H1 (cell line): ENCODE data around the gene TBCEL. TPM values are rescaled to one million over a fixed set of nuclear protein-coding genes. Genes with fewer than 3 reads are reported as not detected.

ENCODE experiments used
- CTCF ChIA-PET: fragments of 300-600 bp; sonication (Branson Sonifier 250); formaldehyde crosslinking; loops from one replicate; lab custom pipeline; 2021; ENCODE audit not compliant: partially characterized antibody; lab: Charles Lee
- POLR2A ChIA-PET: fragments of 300-600 bp; sonication (Branson Sonifier 250); formaldehyde crosslinking; loops from one replicate; lab custom pipeline; 2021; ENCODE audit warnings: inconsistent platforms; ENCODE audit not compliant: partially characterized antibody; lab: Charles Lee
- DNase-seq, 2 experiments: peaks; one replicate each; pipeline versions ENCODE4 v3.0.0 to v3.0.0-alpha.2; 2010 to 2022; ENCODE audit warnings: low spot score in 2 of 2, low read depth in 1 of 2, mixed read lengths in 1 of 2
- FAIRE-seq: peaks from 2 replicates; lab custom pipeline; 2011; peaks lifted over from hg19 to GRCh38; lab: Jason Lieb, UNC
- H2AFZ ChIP-seq: 2 replicates; pipeline ENCODE4 v1.8.1; 2012; ENCODE audit warnings: low read length, inconsistent platforms
- H2AK5ac ChIP-seq: 2 replicates; pipeline ENCODE4 v1.6.1; 2013; ENCODE audit warnings: low read depth, low read length
- H2BK120ac ChIP-seq: replicated peaks from 2 replicates; pipeline ENCODE3; 2013; ENCODE audit warnings: low read depth, low read length, inconsistent platforms
- H2BK12ac ChIP-seq: 2 replicates; pipeline ENCODE4 v1.6.1; 2013; ENCODE audit warnings: low read depth, low read length
- H2BK15ac ChIP-seq: 2 replicates; pipeline ENCODE4 v1.6.1; 2013; ENCODE audit warnings: low read length
- H2BK20ac ChIP-seq: 2 replicates; pipeline ENCODE4 v1.6.1; 2013; ENCODE audit warnings: low read length
- H2BK5ac ChIP-seq: 2 replicates; pipeline ENCODE4 v1.6.1; 2013; ENCODE audit warnings: low read depth, low read length
- H3K14ac ChIP-seq: 2 replicates; pipeline ENCODE4 v1.6.1; 2013; ENCODE audit warnings: inconsistent platforms; ENCODE audit not compliant: insufficient read length
- H3K18ac ChIP-seq: 2 replicates; pipeline ENCODE4 v1.6.1; 2013; ENCODE audit warnings: low read length; ENCODE audit errors: extremely low read depth
- H3K23ac ChIP-seq: 2 replicates; pipeline ENCODE4 v1.6.1; 2013; ENCODE audit warnings: inconsistent platforms; ENCODE audit not compliant: insufficient read length
- H3K23me2 ChIP-seq: 2 replicates; pipeline ENCODE4 v1.6.1; 2013; ENCODE audit warnings: low read depth, low read length
- H3K27ac ChIP-seq: 2 replicates; pipeline ENCODE4 v1.6.1; 2011; ENCODE audit warnings: low read depth, low read length, inconsistent platforms
- H3K27me3 ChIP-seq, 4 experiments: replicated peaks in 1 of 4; 1 replicate in 1 of 4; 2 replicates in 3 of 4; pipeline versions ENCODE4 v1.6.1 to v1.8.1; 2011 to 2013; ENCODE audit warnings: low read length in 3 of 4, mild to moderate bottlenecking in 3 of 4, inconsistent platforms in 2 of 4, mixed read lengths in 2 of 4, moderate library complexity in 1 of 4; ENCODE audit not compliant: control insufficient read depth in 3 of 4, insufficient read depth in 3 of 4; ENCODE audit errors: extremely low read depth in 1 of 4
- H3K36me3 ChIP-seq, 4 experiments: 2 replicates each; pipeline versions ENCODE4 v1.6.1 to v1.8.1; 2011 to 2013; ENCODE audit warnings: mild to moderate bottlenecking in 4 of 4, low read length in 3 of 4, moderate library complexity in 2 of 4, control low read depth in 1 of 4, inconsistent platforms in 1 of 4; ENCODE audit not compliant: insufficient read depth in 4 of 4, control insufficient read depth in 2 of 4
- H3K4ac ChIP-seq: replicated peaks from 2 replicates; pipeline ENCODE3; 2013; ENCODE audit warnings: low read length, low read depth, mixed read lengths, inconsistent platforms; ENCODE audit not compliant: insufficient read length
- H3K4me1 ChIP-seq, 4 experiments: replicated peaks in 1 of 4; 1 replicate in 1 of 4; 2 replicates in 3 of 4; pipeline versions ENCODE4 v1.6.1 to v1.8.1; 2011 to 2013; ENCODE audit warnings: low read length in 3 of 4, inconsistent platforms in 2 of 4, mixed read lengths in 1 of 4; ENCODE audit not compliant: insufficient read depth in 4 of 4, control insufficient read depth in 3 of 4
- H3K4me2 ChIP-seq, 2 experiments: 2 replicates each; pipeline versions ENCODE4 v1.6.1 to v1.8.1; 2011 to 2013; ENCODE audit warnings: low read depth in 2 of 2, low read length in 2 of 2, control low read depth in 1 of 2, inconsistent platforms in 1 of 2, mild to moderate bottlenecking in 1 of 2; ENCODE audit not compliant: insufficient read depth in 1 of 2
- H3K4me3 ChIP-seq, 4 experiments: fragments of 200-600, 300-600 bp in 1 of 4; sonication (generic), shearing (Covaris generic), sonication (Bioruptor Twin) in 1 of 4; 2 replicates each; pipeline versions ENCODE4 v1.5.1 to v1.8.1; 2011 to 2016; ENCODE audit warnings: low read length in 4 of 4, low read depth in 3 of 4, control low read depth in 2 of 4, inconsistent platforms in 2 of 4, mild to moderate bottlenecking in 2 of 4, mixed read lengths in 1 of 4, moderate library complexity in 1 of 4; ENCODE audit not compliant: insufficient read depth in 2 of 4; ENCODE audit errors: extremely low read depth in 1 of 4
- H3K56ac ChIP-seq: replicated peaks from 2 replicates; pipeline ENCODE3; 2013; ENCODE audit warnings: low read depth, mild to moderate bottlenecking, mixed read lengths, low read length, inconsistent platforms; ENCODE audit not compliant: insufficient read length
- H3K79me1 ChIP-seq: 2 replicates; pipeline ENCODE4 v1.6.1; 2013; ENCODE audit warnings: low read depth, low read length, control low read depth
- H3K79me2 ChIP-seq, 2 experiments: 2 replicates each; pipeline versions ENCODE4 v1.6.1 to v1.8.1; 2012 to 2013; ENCODE audit warnings: low read length in 2 of 2, mild to moderate bottlenecking in 2 of 2, inconsistent platforms in 1 of 2; ENCODE audit not compliant: insufficient read depth in 2 of 2, control insufficient read depth in 1 of 2
- H3K9ac ChIP-seq, 4 experiments: replicated peaks in 1 of 4; 1 replicate in 1 of 4; 2 replicates in 3 of 4; pipeline versions ENCODE4 v1.6.1 to v1.8.1; 2011 to 2013; ENCODE audit warnings: low read depth in 3 of 4, low read length in 3 of 4, control low read depth in 2 of 4, mild to moderate bottlenecking in 2 of 4, moderate library complexity in 2 of 4, inconsistent platforms in 1 of 4; ENCODE audit errors: extremely low read depth in 1 of 4
- H3K9me3 ChIP-seq, 2 experiments: 2 replicates each; pipeline versions ENCODE4 v1.6.1 to v1.8.1; 2012 to 2013; ENCODE audit warnings: mild to moderate bottlenecking in 2 of 2, moderate library complexity in 2 of 2, control low read depth in 1 of 2, inconsistent platforms in 1 of 2, low read depth in 1 of 2, low read length in 1 of 2, mixed read lengths in 1 of 2; ENCODE audit not compliant: insufficient read depth in 2 of 2
- H4K20me1 ChIP-seq, 2 experiments: replicated peaks in 1 of 2; 2 replicates each; pipeline versions ENCODE3 to v1.8.1; 2011 to 2013; ENCODE audit warnings: inconsistent platforms in 2 of 2, low read length in 2 of 2, mild to moderate bottlenecking in 1 of 2; ENCODE audit not compliant: insufficient read depth in 2 of 2, control insufficient read depth in 1 of 2
- H4K5ac ChIP-seq: 2 replicates; pipeline ENCODE4 v1.6.1; 2013; ENCODE audit warnings: low read length, low read depth, mixed read lengths, inconsistent platforms; ENCODE audit not compliant: insufficient read length
- H4K8ac ChIP-seq: 2 replicates; pipeline ENCODE4 v1.8.0; 2013; ENCODE audit warnings: mild to moderate bottlenecking, moderate library complexity, low read length, inconsistent platforms; ENCODE audit not compliant: insufficient read depth; ENCODE audit errors: extremely low read depth
- H4K91ac ChIP-seq: replicated peaks from 2 replicates; pipeline ENCODE3; 2013; ENCODE audit warnings: low read length, mixed read lengths, inconsistent platforms; ENCODE audit not compliant: insufficient read length
- CBX8 ChIP-seq: fragments of 300-800, 300-1000 bp; sonication (generic); IDR thresholded peaks from 2 replicates; pipeline ENCODE4 v1.7.1; 2016; ENCODE audit warnings: low read depth, low read length, borderline replicate concordance
- KDM4A ChIP-seq: IDR thresholded peaks from one replicate; pipeline ENCODE4 v1.7.1; 2012; ENCODE audit warnings: low read depth, mild to moderate bottlenecking, moderate library complexity, low read length, inconsistent platforms; ENCODE audit not compliant: severe bottlenecking
- SIN3A ChIP-seq, 2 experiments: IDR thresholded peaks in 1 of 2; conservative IDR thresholded peaks in 1 of 2; 2 replicates each; pipeline ENCODE4 v1.6.1; 2011 to 2012; ENCODE audit warnings: low read length in 2 of 2, improper control_type of control experiment in 1 of 2, low read depth in 1 of 2, mild to moderate bottlenecking in 1 of 2
- SP4 ChIP-seq: IDR thresholded peaks from 2 replicates; pipeline ENCODE4 v1.6.1; 2012; ENCODE audit warnings: low read length, inconsistent platforms
- WGBS, 2 experiments: shearing (Covaris generic) in 1 of 2; methylation state at CpG; one replicate each; pipeline versions ENCODE4 v1.1.6 to v1.1.7; 2013 to 2015; ENCODE audit warnings: low lambda C conversion rate in 2 of 2, mixed read lengths in 2 of 2, inconsistent platforms in 1 of 2, low coverage in 1 of 2, missing lambda C conversion rate in 1 of 2; ENCODE audit not compliant: insufficient replicate concordance in 2 of 2, insufficient coverage in 1 of 2, insufficient read length in 1 of 2; ENCODE audit errors: extremely low coverage in 1 of 2, missing lambda C conversion rate in 1 of 2; 5-methylcytosine and 5-hydroxymethylcytosine counted together
- polyA plus RNA-seq, 7 experiments: library from polyadenylated mRNA; depleted of rRNA in 3 of 7; stranded (reverse) in 5 of 7; unstranded in 2 of 7; fragments of >200 nt in 5 of 7; fragments of 200-250 nt in 2 of 7; gene quantifications; 1 replicate in 5 of 7; 2 replicates in 1 of 7; 4 replicates in 1 of 7; pipeline versions ENCODE4 v1.2.1 to v1.2.3, GENCODE V29; 2011 to 2013; ENCODE audit warnings: missing spikeins in 2 of 7, mixed read lengths in 2 of 7
- total RNA-seq: library from RNA; stranded (reverse); fragmentation: NEBNext Ultra II Directional; extraction: Animal tissue kit (Norgen Biotek cat#: 25700); gene quantifications from 2 replicates; pipeline ENCODE4 v1.2.1, GENCODE V29; 2021
- TF ChIP-seq, protein P1 (sequence below): IDR thresholded peaks from 2 replicates; pipeline ENCODE4 v1.6.1; 2012; ENCODE audit warnings: inconsistent platforms

Gene TBCEL
- total and polyA plus RNA-seq, 2 of the 8 experiments (the other 6 are each of a cell fraction or from before 2014, with no cell fraction given), result 3.9 to 16.0 TPM

DNA sequence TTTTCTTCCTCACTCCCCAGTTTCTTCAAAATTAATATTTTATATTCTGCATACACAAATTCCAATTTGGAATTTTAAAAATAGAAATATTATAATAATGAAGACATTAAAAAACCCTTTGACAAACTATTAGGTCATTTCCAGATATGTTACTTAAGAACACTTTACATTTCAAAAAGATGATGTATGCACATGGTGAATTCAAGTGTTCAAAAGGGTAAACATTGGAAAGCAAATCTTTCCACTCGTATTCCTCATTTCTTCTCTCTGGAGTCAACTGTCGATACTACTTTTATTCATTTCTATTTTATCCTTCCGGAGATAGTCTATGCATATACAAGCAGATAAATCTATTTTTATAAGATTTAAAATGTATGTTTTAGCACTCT lies 16.7 kb downstream of the TBCEL start:
- FAIRE-seq (no peak), DNase-seq (no peak)
- Histone ChIP-seq H3K27ac (no peak overlapping the region), H3K4me2 (no peak overlapping the region), H3K79me2 (peaks cover 0 to 55% of the 10 kb centered on the region in 2 experiments; a peak in 2 of 4 replicates), H2AK5ac (no peak overlapping the region), H3K14ac (no peak overlapping the region), H3K4me1 (peaks cover 0 to 12% (median 6%) of the 10 kb centered on the region in 4 experiments; a peak in 6 of 7 replicates), H3K36me3 (no peaks in the 10 kb centered on the region), H2BK120ac (no peak overlapping the region), H3K9ac (no peak overlapping the region), H3K23me2 (no peaks in the 10 kb centered on the region), H2BK5ac (no peak overlapping the region), H4K20me1 (peaks cover 0 to 2% of the 10 kb centered on the region in 2 experiments), H4K8ac (no peak overlapping the region), H2BK20ac (no peak overlapping the region), H3K9me3 (no peaks in the 10 kb centered on the region), H3K4me3 (no peak overlapping the region), H3K79me1 (no peaks in the 10 kb centered on the region), H3K23ac (no peak overlapping the region), H3K56ac (no peak overlapping the region), H3K18ac (no peak overlapping the region), H3K27me3 (no peaks in the 10 kb centered on the region), H3K4ac (no peak overlapping the region), H2BK12ac (no peak overlapping the region), H2AFZ (no peak overlapping the region), H2BK15ac (no peak overlapping the region), H4K91ac (no peak overlapping the region), H4K5ac (no peak overlapping the region)
- 93% methylated on average over 3 of the region's 3 CpGs; no CpG with 5 or more reads in 1 of the 2 experiments for WGBS, 2 experiments
- ChIA-PET CTCF (interaction anchor here (3.6 kb wide), 1 partner anchor 23 kb away, joined by 18 read pairs; no protein-coding TSS in a partner anchor), POLR2A (interaction anchor here (1.2 kb wide), 1 partner anchor 11 kb away, joined by 3 read pairs; no protein-coding TSS in a partner anchor)
- TF ChIP-seq CBX8 (no peak), KDM4A (no peak), SIN3A (conservative IDR thresholded peaks at IDR 0.05 in 1 of 2, IDR thresholded peaks at IDR 0.05 in 1 of 2; ENCODE audit: low read depth in 1 of 2, low read length in 2 of 2) (no peak), SP4 (no peak)
- TF ChIP-seq, protein P1, sequence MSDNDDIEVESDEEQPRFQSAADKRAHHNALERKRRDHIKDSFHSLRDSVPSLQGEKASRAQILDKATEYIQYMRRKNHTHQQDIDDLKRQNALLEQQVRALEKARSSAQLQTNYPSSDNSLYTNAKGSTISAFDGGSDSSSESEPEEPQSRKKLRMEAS, result no peak
